Panc1 (cell line): ENCODE results near the gene SEMA5B. TPM values are rescaled to one million over a fixed set of nuclear protein-coding genes. Genes with fewer than 3 reads are reported as not detected.

Experiments used
- ATAC-seq: fragments of 200-7000 bp; cut with Tn5 transposase; 2 replicates; pipeline ENCODE4 v1.9.1; 2020; ENCODE audit warnings: mild to moderate bottlenecking, moderate library complexity
- BruUV-seq: library from RNA; stranded (reverse); fragments of 400-500 nt; replicated peaks from 2 replicates; lab custom pipeline; 2021; lab: Mats Ljungman, UMichigan
- CTCF ChIA-PET: fragments of 300-600 bp; sonication (Branson Sonifier 250); formaldehyde crosslinking; loops from one replicate; lab custom pipeline; 2022; ENCODE audit warnings: antibody characterized with exemption; lab: Charles Lee
- POLR2A ChIA-PET: fragments of 300-600 bp; sonication (Branson Sonifier 250); formaldehyde crosslinking; loops from one replicate; lab custom pipeline; 2022; ENCODE audit warnings: antibody characterized with exemption; lab: Charles Lee
- DNase-seq: peaks from one replicate; pipeline ENCODE4 v3.0.0-alpha.2; 2010; ENCODE audit warnings: low read depth, low spot score
- H3K27ac ChIP-seq: 2 replicates; pipeline ENCODE4 v1.5.1; 2011; ENCODE audit warnings: mild to moderate bottlenecking, low read length, inconsistent platforms
- H3K27me3 ChIP-seq: fragments of 200-500 bp; sonication (Bioruptor generic); 2 replicates; pipeline ENCODE4 v1.6.0; 2014; ENCODE audit warnings: low read length, inconsistent platforms; ENCODE audit not compliant: control insufficient read depth, insufficient read depth
- H3K36me3 ChIP-seq: fragments of 200-500 bp; sonication (Bioruptor generic); 2 replicates; pipeline ENCODE4 v1.5.1; 2014; ENCODE audit warnings: inconsistent platforms, mild to moderate bottlenecking, low read length, moderate library complexity; ENCODE audit not compliant: control insufficient read depth, insufficient read depth
- H3K4me1 ChIP-seq: 2 replicates; pipeline ENCODE4 v1.5.1; 2011; ENCODE audit warnings: inconsistent platforms, mild to moderate bottlenecking, low read length, moderate library complexity; ENCODE audit not compliant: control insufficient read depth, insufficient read depth
- H3K4me3 ChIP-seq, 2 experiments: 2 replicates each; pipeline ENCODE4 v1.5.1; 2011 to 2012; ENCODE audit warnings: low read depth in 2 of 2, low read length in 2 of 2, mild to moderate bottlenecking in 2 of 2, inconsistent platforms in 1 of 2, moderate library complexity in 1 of 2
- H3K9me3 ChIP-seq: fragments of 200-500 bp; sonication (Bioruptor generic); 2 replicates; pipeline ENCODE4 v1.5.1; 2014; ENCODE audit warnings: low read depth, mild to moderate bottlenecking, inconsistent platforms, low read length, moderate library complexity; ENCODE audit not compliant: control insufficient read depth, insufficient read depth
- POLR2AphosphoS5 ChIP-seq: IDR thresholded peaks from 2 replicates; pipeline ENCODE4 v1.6.1; 2012; ENCODE audit warnings: mild to moderate bottlenecking, low read depth, low read length, moderate library complexity
- SIN3A ChIP-seq: IDR thresholded peaks from 2 replicates; pipeline ENCODE4 v1.6.1; 2012; ENCODE audit warnings: low read depth, mild to moderate bottlenecking, low read length, moderate library complexity, borderline replicate concordance; ENCODE audit not compliant: insufficient read depth
- TCF7L2 ChIP-seq: IDR thresholded peaks from 2 replicates; pipeline ENCODE4 v1.6.1; 2011; ENCODE audit warnings: mild to moderate bottlenecking, low read depth, low read length, inconsistent platforms
- in situ Hi-C: cut with HindIII; loops from 2 replicates; pipeline ENCODE4 v1.10.0; 2016; ENCODE audit warnings: low sequenced_read_pairs, low pct_unique_long_range_greater_than_20kb
- intact Hi-C: fragments of 100-400 bp; cut with micrococcal nuclease; formaldehyde crosslinking; loops from one replicate; pipeline ENCODE4 v1.10.0; 2022; ENCODE audit not compliant: unreplicated experiment
- total RNA-seq: library from RNA; stranded (reverse); gene quantifications from one replicate; pipeline ENCODE4 v1.2.1, GENCODE V29; 2021; ENCODE audit not compliant: unreplicated experiment
- TF ChIP-seq, protein P1 (sequence below), 2 experiments: IDR thresholded peaks; 2 replicates each; pipeline ENCODE4 v1.6.1; 2011 to 2012; ENCODE audit warnings: low read depth in 2 of 2, control low read depth in 1 of 2, low read length in 1 of 2, mild to moderate bottlenecking in 1 of 2, moderate library complexity in 1 of 2; ENCODE audit not compliant: insufficient read depth in 1 of 2
- TF ChIP-seq, protein P2 (sequence below): fragments of 450-650 bp; IDR thresholded peaks from 2 replicates; pipeline ENCODE4 v1.5.1; 2017; ENCODE audit warnings: mild to moderate bottlenecking

SEMA5B gene
- total RNA-seq, 1 experiment from 2014 or later: 1.2 TPM

DNA sequence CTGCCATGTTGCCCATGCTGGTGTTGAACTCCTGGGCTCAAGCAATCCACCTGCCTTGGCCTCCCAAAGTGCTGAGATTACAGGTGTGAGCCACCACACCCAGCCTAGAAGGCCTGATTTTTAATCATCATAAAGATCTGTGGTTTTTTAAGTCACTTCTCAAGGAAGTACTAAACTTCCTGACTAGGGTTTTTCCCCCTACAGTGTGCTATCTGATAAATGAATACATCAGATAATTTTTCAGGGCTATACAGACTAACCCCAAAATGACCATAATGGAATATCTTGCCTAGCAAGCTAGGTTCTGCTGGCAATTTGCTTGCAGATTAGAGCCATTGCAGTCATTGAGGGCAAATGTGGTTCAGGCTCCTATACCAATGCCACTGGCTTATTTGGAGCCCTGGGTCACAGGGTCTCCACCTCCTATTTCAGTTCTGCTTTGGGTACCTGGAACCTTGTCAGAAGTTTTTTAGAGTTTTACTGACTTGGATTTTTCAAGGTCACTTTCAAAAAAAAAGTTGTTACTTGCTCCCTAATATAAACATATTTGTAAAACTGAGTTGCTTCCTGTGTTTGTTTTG lies 151.9 kb downstream of the SEMA5B start:
- Histone ChIP-seq H3K4me3 (no peak overlapping the region), H3K4me1 (no peaks in the 10 kb centered on the region), H3K36me3 (no peaks in the 10 kb centered on the region), H3K27me3 (no peaks in the 10 kb centered on the region), H3K27ac (no peak overlapping the region), H3K9me3 (no peaks in the 10 kb centered on the region)
- in situ Hi-C loops (no loop called here), intact Hi-C loops (no loop called here)
- ChIA-PET POLR2A (no interaction called here), CTCF (no interaction called here)
- ATAC-seq (no peak), DNase-seq (no peak)
- TF ChIP-seq, protein P1, sequence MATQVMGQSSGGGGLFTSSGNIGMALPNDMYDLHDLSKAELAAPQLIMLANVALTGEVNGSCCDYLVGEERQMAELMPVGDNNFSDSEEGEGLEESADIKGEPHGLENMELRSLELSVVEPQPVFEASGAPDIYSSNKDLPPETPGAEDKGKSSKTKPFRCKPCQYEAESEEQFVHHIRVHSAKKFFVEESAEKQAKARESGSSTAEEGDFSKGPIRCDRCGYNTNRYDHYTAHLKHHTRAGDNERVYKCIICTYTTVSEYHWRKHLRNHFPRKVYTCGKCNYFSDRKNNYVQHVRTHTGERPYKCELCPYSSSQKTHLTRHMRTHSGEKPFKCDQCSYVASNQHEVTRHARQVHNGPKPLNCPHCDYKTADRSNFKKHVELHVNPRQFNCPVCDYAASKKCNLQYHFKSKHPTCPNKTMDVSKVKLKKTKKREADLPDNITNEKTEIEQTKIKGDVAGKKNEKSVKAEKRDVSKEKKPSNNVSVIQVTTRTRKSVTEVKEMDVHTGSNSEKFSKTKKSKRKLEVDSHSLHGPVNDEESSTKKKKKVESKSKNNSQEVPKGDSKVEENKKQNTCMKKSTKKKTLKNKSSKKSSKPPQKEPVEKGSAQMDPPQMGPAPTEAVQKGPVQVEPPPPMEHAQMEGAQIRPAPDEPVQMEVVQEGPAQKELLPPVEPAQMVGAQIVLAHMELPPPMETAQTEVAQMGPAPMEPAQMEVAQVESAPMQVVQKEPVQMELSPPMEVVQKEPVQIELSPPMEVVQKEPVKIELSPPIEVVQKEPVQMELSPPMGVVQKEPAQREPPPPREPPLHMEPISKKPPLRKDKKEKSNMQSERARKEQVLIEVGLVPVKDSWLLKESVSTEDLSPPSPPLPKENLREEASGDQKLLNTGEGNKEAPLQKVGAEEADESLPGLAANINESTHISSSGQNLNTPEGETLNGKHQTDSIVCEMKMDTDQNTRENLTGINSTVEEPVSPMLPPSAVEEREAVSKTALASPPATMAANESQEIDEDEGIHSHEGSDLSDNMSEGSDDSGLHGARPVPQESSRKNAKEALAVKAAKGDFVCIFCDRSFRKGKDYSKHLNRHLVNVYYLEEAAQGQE (IDR thresholded peaks at IDR 0.05; ENCODE audit: insufficient read depth in 1 of 2, low read depth in 2 of 2, low read length in 1 of 2): no peak
- no peak for TF ChIP-seq POLR2AphosphoS5
- no peak for TF ChIP-seq TCF7L2
- no peak for TF ChIP-seq SIN3A
- TF ChIP-seq, protein P2, sequence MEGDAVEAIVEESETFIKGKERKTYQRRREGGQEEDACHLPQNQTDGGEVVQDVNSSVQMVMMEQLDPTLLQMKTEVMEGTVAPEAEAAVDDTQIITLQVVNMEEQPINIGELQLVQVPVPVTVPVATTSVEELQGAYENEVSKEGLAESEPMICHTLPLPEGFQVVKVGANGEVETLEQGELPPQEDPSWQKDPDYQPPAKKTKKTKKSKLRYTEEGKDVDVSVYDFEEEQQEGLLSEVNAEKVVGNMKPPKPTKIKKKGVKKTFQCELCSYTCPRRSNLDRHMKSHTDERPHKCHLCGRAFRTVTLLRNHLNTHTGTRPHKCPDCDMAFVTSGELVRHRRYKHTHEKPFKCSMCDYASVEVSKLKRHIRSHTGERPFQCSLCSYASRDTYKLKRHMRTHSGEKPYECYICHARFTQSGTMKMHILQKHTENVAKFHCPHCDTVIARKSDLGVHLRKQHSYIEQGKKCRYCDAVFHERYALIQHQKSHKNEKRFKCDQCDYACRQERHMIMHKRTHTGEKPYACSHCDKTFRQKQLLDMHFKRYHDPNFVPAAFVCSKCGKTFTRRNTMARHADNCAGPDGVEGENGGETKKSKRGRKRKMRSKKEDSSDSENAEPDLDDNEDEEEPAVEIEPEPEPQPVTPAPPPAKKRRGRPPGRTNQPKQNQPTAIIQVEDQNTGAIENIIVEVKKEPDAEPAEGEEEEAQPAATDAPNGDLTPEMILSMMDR: no peak
- no TSS peak for BruUV-seq

DNA sequence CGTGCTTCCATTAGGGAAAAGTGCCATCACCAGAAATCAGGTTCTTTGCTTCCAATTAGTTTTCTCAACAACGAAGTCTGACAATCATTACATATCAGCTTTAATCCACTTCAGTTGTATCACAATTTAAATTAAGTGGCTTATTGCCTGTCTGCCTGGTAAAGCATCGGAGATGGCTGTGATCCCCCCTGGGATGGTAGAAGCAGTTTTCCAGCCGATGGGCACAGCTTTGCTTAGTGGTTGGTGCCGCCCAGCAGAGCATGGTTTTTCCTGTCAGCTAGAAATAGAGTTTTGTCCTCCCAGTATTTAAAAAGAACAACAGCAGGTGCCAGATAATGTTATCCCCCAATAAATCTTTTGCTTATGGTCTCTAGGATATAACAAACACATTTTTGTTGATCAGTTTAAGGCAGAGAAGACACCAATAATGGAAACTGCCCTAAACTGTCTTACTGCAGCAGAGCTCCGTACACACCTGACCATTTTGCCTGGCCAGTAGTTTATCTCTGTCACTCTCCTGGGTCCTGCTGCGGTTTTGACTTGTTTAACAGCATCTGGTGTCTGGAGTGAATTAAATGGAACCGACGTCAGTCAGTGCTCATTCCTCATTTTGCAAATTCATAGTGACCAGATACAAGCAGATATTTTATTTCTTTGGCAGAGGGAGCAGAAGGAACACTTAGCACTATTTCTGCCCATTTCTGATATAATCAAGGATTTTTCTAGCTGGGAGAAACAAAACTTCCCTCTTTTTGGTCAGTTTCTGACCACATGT lies 153.6 kb downstream of the SEMA5B start:
- no peaks in the 10 kb centered on the region for H3K36me3 ChIP-seq
- ATAC-seq (no peak), DNase-seq (no peak)
- H3K4me3 ChIP-seq: no peak overlapping the region
- no TSS peak for BruUV-seq
- no peaks in the 10 kb centered on the region for H3K27me3 ChIP-seq
- no peaks in the 10 kb centered on the region for H3K9me3 ChIP-seq
- intact Hi-C loops (no loop called here), in situ Hi-C loops (no loop called here)
- no peak overlapping the region for H3K27ac ChIP-seq
- TF ChIP-seq, protein P1 (IDR thresholded peaks at IDR 0.05; ENCODE audit: insufficient read depth in 1 of 2, low read depth in 2 of 2, low read length in 1 of 2): no peak
- TF ChIP-seq, protein P2: no peak
- no peak for TF ChIP-seq TCF7L2
- TF ChIP-seq SIN3A: no peak
- TF ChIP-seq POLR2AphosphoS5: no peak
- ChIA-PET CTCF (no interaction called here), POLR2A (no interaction called here)
- H3K4me1 ChIP-seq: no peaks in the 10 kb centered on the region
